ENCODE data around the gene NOTCH2. TPM values are rescaled to one million over a fixed set of nuclear protein-coding genes. Genes with fewer than 3 reads are reported as not detected.

NOTCH2 gene
- total RNA-seq, 2 donors from 2014 or later, result 64.6 to 79.2 TPM

GRCh38 chr1:119915517-119915916, 153.9 kb downstream of the NOTCH2 start:
- DNase-seq, result no peak
- H3K27ac Mint-ChIP-seq, result no peak overlapping the region
- peaks cover 4 to 34% of the 10 kb centered on the region in 2 donors for H3K36me3 Mint-ChIP-seq (ENCODE audit: insufficient read depth in 2 of 2)
- no peak for ATAC-seq (replicated peaks in 1 of 2)
- H3K4me1 Mint-ChIP-seq (ENCODE audit: low read depth), result no peaks in the 10 kb centered on the region
- H3K27me3 Mint-ChIP-seq (ENCODE audit: low read depth), result no peaks in the 10 kb centered on the region
- no peaks in the 10 kb centered on the region for H3K9me3 Mint-ChIP-seq
- H3K4me3 Mint-ChIP-seq, result no peak overlapping the region

- Mint-ChIP-seq H3K27me3 (ENCODE audit: low read depth) (no peaks in the 10 kb centered on the region), H3K27ac (no peak overlapping the region), H3K36me3 (ENCODE audit: insufficient read depth in 2 of 2) (peaks cover 3 to 27% of the 10 kb centered on the region in 2 donors), H3K4me1 (ENCODE audit: low read depth) (no peaks in the 10 kb centered on the region), H3K9me3 (no peaks in the 10 kb centered on the region), H3K4me3 (no peak overlapping the region)
- DNase-seq (no peak), ATAC-seq (replicated peaks in 1 of 2) (no peak)
Measured at GRCh38 chr1:119914071-119914470, 155.4 kb downstream of the NOTCH2 start.

- Mint-ChIP-seq H3K36me3 (ENCODE audit: insufficient read depth in 2 of 2) (peaks cover 3 to 22% of the 10 kb centered on the region in 2 donors), H3K4me3 (no peak overlapping the region), H3K9me3 (no peaks in the 10 kb centered on the region), H3K4me1 (ENCODE audit: low read depth) (no peaks in the 10 kb centered on the region), H3K27ac (no peak overlapping the region), H3K27me3 (ENCODE audit: low read depth) (no peaks in the 10 kb centered on the region)
- DNase-seq (no peak), ATAC-seq (replicated peaks in 1 of 2) (no peak)
Measured at GRCh38 chr1:119912963-119913362, 156.5 kb downstream of the NOTCH2 start.

GRCh38 chr1:119911775-119912174, 157.7 kb downstream of the NOTCH2 start:
- peaks cover 0 to 17% of the 10 kb centered on the region in 2 donors for H3K36me3 Mint-ChIP-seq (ENCODE audit: insufficient read depth in 2 of 2)
- H3K9me3 Mint-ChIP-seq, result no peaks in the 10 kb centered on the region
- H3K27ac Mint-ChIP-seq, result no peak overlapping the region
- ATAC-seq (replicated peaks in 1 of 2), result no peak
- no peak overlapping the region for H3K4me3 Mint-ChIP-seq
- H3K27me3 Mint-ChIP-seq (ENCODE audit: low read depth), result no peaks in the 10 kb centered on the region
- no peak for DNase-seq
- no peaks in the 10 kb centered on the region for H3K4me1 Mint-ChIP-seq (ENCODE audit: low read depth)

GRCh38 chr1:119910618-119911017, 158.8 kb downstream of the NOTCH2 start:
- ATAC-seq (replicated peaks in 1 of 2), result no peak
- no peaks in the 10 kb centered on the region for H3K4me1 Mint-ChIP-seq (ENCODE audit: low read depth)

GRCh38 chr1:119909890-119910596, 159.4 kb downstream of the NOTCH2 start:
- no peak for ATAC-seq (replicated peaks in 1 of 2)
- Mint-ChIP-seq H3K9me3 (peaks cover 2 to 5% of the 10 kb centered on the region in 2 donors), H3K27ac (no peak overlapping the region), H3K27me3 (ENCODE audit: low read depth) (peaks cover 6% of the 10 kb centered on the region), H3K4me3 (no peak overlapping the region), H3K4me1 (ENCODE audit: low read depth) (no peaks in the 10 kb centered on the region), H3K36me3 (ENCODE audit: insufficient read depth in 2 of 2) (peaks cover 0 to 5% of the 10 kb centered on the region in 2 donors)
- no peak for DNase-seq

More at GRCh38 chr1:119910618-119911017, 158.8 kb downstream of the NOTCH2 start:
- DNase-seq, result no peak
- peaks cover 0 to 5% of the 10 kb centered on the region in 2 donors for H3K9me3 Mint-ChIP-seq
- peak overlapping the region; percentile 52 for H3K27ac Mint-ChIP-seq
- peaks cover 6% of the 10 kb centered on the region for H3K27me3 Mint-ChIP-seq (ENCODE audit: low read depth)
- peaks cover 0 to 10% of the 10 kb centered on the region in 2 donors for H3K36me3 Mint-ChIP-seq (ENCODE audit: insufficient read depth in 2 of 2)
- H3K4me3 Mint-ChIP-seq, result no peak overlapping the region

GRCh38 chr1:119908661-119909060, 160.8 kb downstream of the NOTCH2 start:
- H3K27ac Mint-ChIP-seq, result no peak overlapping the region
- no peak for ATAC-seq (replicated peaks in 1 of 2)
- H3K27me3 Mint-ChIP-seq (ENCODE audit: low read depth), result peaks cover 6% of the 10 kb centered on the region
- H3K36me3 Mint-ChIP-seq (ENCODE audit: insufficient read depth in 2 of 2), result no peaks in the 10 kb centered on the region
- H3K9me3 Mint-ChIP-seq, result peaks cover 5 to 6% of the 10 kb centered on the region in 2 donors
- DNase-seq, result no peak
- no peaks in the 10 kb centered on the region for H3K4me1 Mint-ChIP-seq (ENCODE audit: low read depth)
- H3K4me3 Mint-ChIP-seq, result no peak overlapping the region

GRCh38 chr1:119906927-119907652, 162.4 kb downstream of the NOTCH2 start:
- Mint-ChIP-seq H3K4me1 (ENCODE audit: low read depth) (no peaks in the 10 kb centered on the region), H3K27me3 (ENCODE audit: low read depth) (peaks cover 6% of the 10 kb centered on the region), H3K9me3 (peaks cover 5 to 6% of the 10 kb centered on the region in 2 donors), H3K4me3 (no peak overlapping the region), H3K36me3 (ENCODE audit: insufficient read depth in 2 of 2) (no peaks in the 10 kb centered on the region), H3K27ac (no peak overlapping the region)
- ATAC-seq (replicated peaks in 1 of 2) (no peak), DNase-seq (no peak)

GRCh38 chr1:119903443-119903835, 166.0 kb downstream of the NOTCH2 start:
- H3K9me3 Mint-ChIP-seq, result peaks cover 5 to 6% of the 10 kb centered on the region in 2 donors
- H3K27ac Mint-ChIP-seq, result no peak overlapping the region
- DNase-seq (no peak), ATAC-seq (replicated peaks in 1 of 2) (no peak)
- no peaks in the 10 kb centered on the region for H3K4me1 Mint-ChIP-seq (ENCODE audit: low read depth)
- no peak overlapping the region for H3K4me3 Mint-ChIP-seq
- peaks cover 6% of the 10 kb centered on the region for H3K27me3 Mint-ChIP-seq (ENCODE audit: low read depth)
- H3K36me3 Mint-ChIP-seq (ENCODE audit: insufficient read depth in 2 of 2), result no peaks in the 10 kb centered on the region

- Mint-ChIP-seq H3K4me3 (no peak overlapping the region), H3K27ac (no peak overlapping the region), H3K27me3 (ENCODE audit: low read depth) (peaks cover 6% of the 10 kb centered on the region), H3K9me3 (peaks cover 5 to 6% of the 10 kb centered on the region in 2 donors), H3K36me3 (ENCODE audit: insufficient read depth in 2 of 2) (no peaks in the 10 kb centered on the region), H3K4me1 (ENCODE audit: low read depth) (no peaks in the 10 kb centered on the region)
- DNase-seq (no peak), ATAC-seq (replicated peaks in 1 of 2) (peak in 1 of 2 donors; percentile 23)
Measured at GRCh38 chr1:119902775-119903442, 166.6 kb downstream of the NOTCH2 start.

- no peak for ATAC-seq (replicated peaks in 1 of 2)
- no peaks in the 10 kb centered on the region for H3K9me3 Mint-ChIP-seq
- H3K27me3 Mint-ChIP-seq (ENCODE audit: low read depth), result no peaks in the 10 kb centered on the region
- H3K27ac Mint-ChIP-seq, result no peak overlapping the region
- H3K36me3 Mint-ChIP-seq (ENCODE audit: insufficient read depth in 2 of 2), result no peaks in the 10 kb centered on the region
- peaks cover under 1% of the 10 kb centered on the region for H3K4me1 Mint-ChIP-seq (ENCODE audit: low read depth)
- no peak for DNase-seq
- H3K4me3 Mint-ChIP-seq, result no peak overlapping the region
Measured at GRCh38 chr1:119898981-119899720, 170.3 kb downstream of the NOTCH2 start.

GRCh38 chr1:119898530-119898929, 170.9 kb downstream of the NOTCH2 start:
- H3K27ac Mint-ChIP-seq, result no peak overlapping the region
- ATAC-seq (replicated peaks in 1 of 2) (no peak), DNase-seq (no peak)
- peaks cover 6% of the 10 kb centered on the region for H3K4me1 Mint-ChIP-seq (ENCODE audit: low read depth)
- H3K27me3 Mint-ChIP-seq (ENCODE audit: low read depth), result no peaks in the 10 kb centered on the region
- H3K36me3 Mint-ChIP-seq (ENCODE audit: insufficient read depth in 2 of 2), result no peaks in the 10 kb centered on the region
- H3K9me3 Mint-ChIP-seq, result no peaks in the 10 kb centered on the region
- no peak overlapping the region for H3K4me3 Mint-ChIP-seq
